ENCODE results near the gene KPNA1. TPM values are rescaled to one million over a fixed set of nuclear protein-coding genes. Genes with fewer than 3 reads are reported as not detected.

KPNA1 gene
- polyA plus RNA-seq, 1 of the 3 experiments (the other 2 are of a cell fraction), result 21.6 TPM

DNA sequence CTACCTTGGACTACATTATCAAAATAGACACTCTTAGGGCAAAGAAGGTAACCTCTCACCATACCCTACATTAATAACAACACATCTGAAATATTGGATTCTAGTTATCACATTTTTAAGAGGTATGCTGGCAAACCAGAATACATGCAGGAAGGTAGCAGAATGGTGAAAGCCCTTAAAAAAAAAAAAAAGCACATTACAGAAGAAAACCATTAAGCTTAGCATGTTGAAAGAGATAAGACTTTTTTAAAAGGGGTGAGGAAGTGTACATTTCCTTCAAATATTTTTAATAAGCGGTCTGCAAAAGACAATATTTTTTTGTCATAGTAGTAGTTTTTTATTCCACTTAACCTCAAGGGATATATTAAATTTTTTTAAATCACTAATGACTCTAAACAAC is 52.3 kb downstream of the KPNA1 start:
- ChIA-PET CTCF (no interaction called here), POLR2A (no interaction called here)

DNA sequence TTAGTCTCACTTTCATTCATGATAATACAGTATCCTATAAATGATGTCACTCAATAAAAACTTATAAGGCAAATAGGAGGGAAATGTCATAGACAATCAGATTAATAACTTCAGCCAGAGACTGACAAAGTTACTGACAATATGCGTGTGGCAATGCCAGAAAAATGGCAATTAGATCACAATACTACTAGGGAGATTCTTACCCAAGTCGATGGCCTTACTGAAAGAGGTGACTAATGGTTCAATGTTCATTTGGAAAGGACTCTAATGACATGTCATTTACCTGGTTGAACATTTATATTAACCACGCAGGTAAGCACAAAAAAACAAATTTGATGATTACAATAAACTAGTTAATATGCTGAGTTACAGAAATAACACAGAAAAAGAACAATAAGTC is 52.9 kb downstream of the KPNA1 start:
- Histone ChIP-seq H3K79me2 (ENCODE audit: insufficient read depth) (peaks cover 38% of the 10 kb centered on the region), H3K9ac (no peak overlapping the region), H3K36me3 (replicated peaks in 1 of 2; ENCODE audit: control insufficient read depth in 1 of 2, insufficient read depth in 2 of 2, low read length in 1 of 2) (peaks cover 61 to 75% of the 10 kb centered on the region in 2 experiments), H2AFZ (ENCODE audit: low read depth) (no peak overlapping the region), H3K4me1 (ENCODE audit: control insufficient read depth in 1 of 2, insufficient read depth in 2 of 2, low read depth in 1 of 2, low read length in 1 of 2) (no peaks in the 10 kb centered on the region), H3K27ac (ENCODE audit: low read depth in 2 of 2, low read length in 1 of 2) (no peak overlapping the region), H3K4me3 (ENCODE audit: low read depth in 2 of 2, low read length in 1 of 2) (no peak overlapping the region), H3K4me2 (no peak overlapping the region), H4K20me1 (ENCODE audit: insufficient read depth) (peaks cover 3% of the 10 kb centered on the region; the same call in 1 of the 2 replicates), H3F3A (replicated peaks; ENCODE audit: insufficient read depth) (no peaks in the 10 kb centered on the region), H3K27me3 (ENCODE audit: insufficient read depth) (no peaks in the 10 kb centered on the region), H3K9me3 (no peaks in the 10 kb centered on the region), H3K9me2 (no peaks in the 10 kb centered on the region)
- CTCF ChIA-PET, result no interaction called here
- POLR2A ChIA-PET, result no interaction called here
- TF ChIP-seq PBX3 (IDR thresholded peaks at IDR 0.05) (no peak), RFX5 (IDR thresholded peaks at IDR 0.05; ENCODE audit: low read length) (no peak), POLR2AphosphoS5 (IDR thresholded peaks at IDR 0.05; ENCODE audit: low read depth, low read length) (no peak), RXRA (IDR thresholded peaks at IDR 0.05; ENCODE audit: borderline replicate concordance, low read depth) (no peak), MEF2A (IDR thresholded peaks at IDR 0.05; ENCODE audit: borderline replicate concordance, low read depth) (no peak), JUND (IDR thresholded peaks at IDR 0.05) (no peak), CTCF (IDR thresholded peaks at IDR 0.05) (no peak), FOSL2 (IDR thresholded peaks at IDR 0.05; ENCODE audit: borderline replicate concordance, low read depth) (no peak)
- 78% methylated on average over 3 of the region's 3 CpGs for WGBS (ENCODE audit: low lambda C conversion rate)
- DNase-seq, result no peak

More for the DNA sequence above, 52.3 kb downstream of the KPNA1 start:
- Histone ChIP-seq H4K20me1 (ENCODE audit: insufficient read depth) (peaks cover 3% of the 10 kb centered on the region; the same call in 1 of the 2 replicates), H3K4me1 (ENCODE audit: control insufficient read depth in 1 of 2, insufficient read depth in 2 of 2, low read depth in 1 of 2, low read length in 1 of 2) (no peaks in the 10 kb centered on the region), H3K9me3 (no peaks in the 10 kb centered on the region), H3K9ac (no peak overlapping the region), H3K9me2 (no peaks in the 10 kb centered on the region), H3K27me3 (ENCODE audit: insufficient read depth) (no peaks in the 10 kb centered on the region), H3K4me2 (no peak overlapping the region), H3F3A (replicated peaks; ENCODE audit: insufficient read depth) (no peaks in the 10 kb centered on the region), H3K79me2 (ENCODE audit: insufficient read depth) (peaks cover 42% of the 10 kb centered on the region), H3K4me3 (ENCODE audit: low read depth in 2 of 2, low read length in 1 of 2) (no peak overlapping the region), H3K27ac (ENCODE audit: low read depth in 2 of 2, low read length in 1 of 2) (no peak overlapping the region), H2AFZ (ENCODE audit: low read depth) (no peak overlapping the region), H3K36me3 (replicated peaks in 1 of 2; ENCODE audit: control insufficient read depth in 1 of 2, insufficient read depth in 2 of 2, low read length in 1 of 2) (peaks cover 64 to 69% of the 10 kb centered on the region in 2 experiments)
- DNase-seq, result no peak
- TF ChIP-seq JUND (IDR thresholded peaks at IDR 0.05) (no peak), NRF1 (IDR thresholded peaks at IDR 0.05; ENCODE audit: low read depth, low read length) (no peak), FOXM1 (IDR thresholded peaks at IDR 0.05; ENCODE audit: low read depth) (no peak), RXRA (IDR thresholded peaks at IDR 0.05; ENCODE audit: borderline replicate concordance, low read depth) (no peak), RFX5 (IDR thresholded peaks at IDR 0.05; ENCODE audit: low read length) (no peak), YY1 (IDR thresholded peaks at IDR 0.05; ENCODE audit: low read depth) (no peak), NFIC (IDR thresholded peaks at IDR 0.05; ENCODE audit: borderline replicate concordance) (no peak)
- TF ChIP-seq, protein P1, sequence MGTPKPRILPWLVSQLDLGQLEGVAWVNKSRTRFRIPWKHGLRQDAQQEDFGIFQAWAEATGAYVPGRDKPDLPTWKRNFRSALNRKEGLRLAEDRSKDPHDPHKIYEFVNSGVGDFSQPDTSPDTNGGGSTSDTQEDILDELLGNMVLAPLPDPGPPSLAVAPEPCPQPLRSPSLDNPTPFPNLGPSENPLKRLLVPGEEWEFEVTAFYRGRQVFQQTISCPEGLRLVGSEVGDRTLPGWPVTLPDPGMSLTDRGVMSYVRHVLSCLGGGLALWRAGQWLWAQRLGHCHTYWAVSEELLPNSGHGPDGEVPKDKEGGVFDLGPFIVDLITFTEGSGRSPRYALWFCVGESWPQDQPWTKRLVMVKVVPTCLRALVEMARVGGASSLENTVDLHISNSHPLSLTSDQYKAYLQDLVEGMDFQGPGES (IDR thresholded peaks at IDR 0.05; ENCODE audit: low read depth, low read length), result no peak
- WGBS (ENCODE audit: low lambda C conversion rate), result 98% methylated on average over 1 of the region's 1 CpG

Data from SK-N-SH (cell line).